Activated CD4-positive, alpha-beta T cell treated with anti-CD3 and anti-CD28 coated beads, Interleukin-2, Interleukin-6, amounts not matched to agents 100 ng/mL and 50 ng/mL, durations not matched to agents 16 hours and 8 hours (primary cell): ENCODE data around the gene VKORC1L1.
"Not testable (repeated sequence)": the region's sequence is repeated elsewhere in the genome, so short reads cannot be mapped to it uniquely, and the experiment has no call there.

ENCODE experiments used
- DNase-seq: peaks from one replicate; pipeline ENCODE4 v3.0.0-alpha.2; 2020

Gene VKORC1L1

GRCh38 chr7:65885533-65885932 lies 12.7 kb downstream of the VKORC1L1 start:
- not testable (repeated sequence) for DNase-seq

- not testable (repeated sequence) for DNase-seq
Observed at GRCh38 chr7:65888434-65889156, 15.7 kb downstream of the VKORC1L1 start.

GRCh38 chr7:65889722-65890121 lies 16.8 kb downstream of the VKORC1L1 start:
- DNase-seq: not testable (repeated sequence)

- DNase-seq: no peak
Observed at GRCh38 chr7:65892161-65892560, 19.3 kb downstream of the VKORC1L1 start.

GRCh38 chr7:65892835-65893234 lies 20.0 kb downstream of the VKORC1L1 start:
- no peak for DNase-seq

GRCh38 chr7:65896279-65896870 lies 23.5 kb downstream of the VKORC1L1 start:
- DNase-seq: no peak

- not testable (repeated sequence) for DNase-seq
Observed at GRCh38 chr7:65897289-65897688, 24.4 kb downstream of the VKORC1L1 start.

GRCh38 chr7:65898677-65899447 lies 26.0 kb downstream of the VKORC1L1 start:
- DNase-seq: not testable (repeated sequence)

GRCh38 chr7:65902306-65902705 lies 29.4 kb downstream of the VKORC1L1 start:
- no peak for DNase-seq

GRCh38 chr7:65907501-65908198 lies 34.8 kb downstream of the VKORC1L1 start:
- no peak for DNase-seq

GRCh38 chr7:65910237-65910636 lies 37.4 kb downstream of the VKORC1L1 start:
- DNase-seq: no peak

- DNase-seq: no peak
Observed at GRCh38 chr7:65912237-65912636, 39.4 kb downstream of the VKORC1L1 start.

GRCh38 chr7:65915921-65916657 lies 43.2 kb downstream of the VKORC1L1 start:
- DNase-seq: no peak

- no peak for DNase-seq
Observed at GRCh38 chr7:65923316-65923715, 50.4 kb downstream of the VKORC1L1 start.

- no peak for DNase-seq
Observed at GRCh38 chr7:65924193-65924592, 51.3 kb downstream of the VKORC1L1 start.

- no peak for DNase-seq
Observed at GRCh38 chr7:65925040-65925439, 52.2 kb downstream of the VKORC1L1 start.

GRCh38 chr7:65926588-65926987 lies 53.7 kb downstream of the VKORC1L1 start:
- DNase-seq: no peak

GRCh38 chr7:65927489-65928448 lies 54.9 kb downstream of the VKORC1L1 start:
- DNase-seq: no peak

- no peak for DNase-seq
Observed at GRCh38 chr7:65931685-65932084, 58.8 kb downstream of the VKORC1L1 start.

- no peak for DNase-seq
Observed at GRCh38 chr7:65937296-65937695, 64.4 kb downstream of the VKORC1L1 start.

GRCh38 chr7:65938336-65938895 lies 65.5 kb downstream of the VKORC1L1 start:
- no peak for DNase-seq
